Dendritic cell treated with granulocyte-macrophage colony-stimulating factor and Interleukin-4, amounts not matched to agents 40 ng/mL and 50 ng/mL, for 4 days (primary cell): ENCODE results near the gene RPL19.

Experiments
- H3K27ac Mint-ChIP-seq: one replicate; pipeline ENCODE4 v1.8.0; 2022; ENCODE audit warnings: mild to moderate bottlenecking, mixed read lengths
- H3K27me3 Mint-ChIP-seq: one replicate; pipeline ENCODE4 v1.8.0; 2022; ENCODE audit warnings: mild to moderate bottlenecking, mixed read lengths
- H3K36me3 Mint-ChIP-seq: one replicate; pipeline ENCODE4 v1.8.0; 2022; ENCODE audit warnings: low read depth, mixed read lengths
- H3K4me1 Mint-ChIP-seq: one replicate; pipeline ENCODE4 v1.8.0; 2022; ENCODE audit warnings: low read depth, mixed read lengths
- H3K4me3 Mint-ChIP-seq: one replicate; pipeline ENCODE4 v1.8.0; 2022; ENCODE audit warnings: mild to moderate bottlenecking, moderate library complexity, mixed read lengths
- H3K9me3 Mint-ChIP-seq: one replicate; pipeline ENCODE4 v1.8.0; 2022; ENCODE audit warnings: mixed read lengths
- intact Hi-C: fragments of 100-400 bp; cut with micrococcal nuclease; formaldehyde crosslinking; loops from one replicate; pipeline ENCODE4 v1.15.0; 2022

The RPL19 gene

GRCh38 chr17:39200070-39200879 is at the start of gene RPL19:
Gene RPL19, plus strand, starts transcription at chr17:39200283. Its CDS starts 62 bp downstream, at chr17:39200345.
- Mint-ChIP-seq H3K27me3 (peaks cover 2% of the 10 kb centered on the region), H3K4me3 (peak within 1 kb of the TSS; percentile 92), H3K4me1 (peaks cover 43% of the 10 kb centered on the region), H3K27ac (peak within 1 kb of the TSS; percentile 93), H3K9me3 (no peaks in the 10 kb centered on the region), H3K36me3 (peaks cover 54% of the 10 kb centered on the region)
- intact Hi-C loops: loop anchor here (5.0 kb wide), 1 partner anchor 33 kb away; the partner anchor contains the start of gene ARL5C

GRCh38 chr17:39150795-39151149 is 49.3 kb upstream of the RPL19 start:
- Mint-ChIP-seq H3K27me3 (peaks cover 50% of the 10 kb centered on the region), H3K9me3 (no peaks in the 10 kb centered on the region), H3K27ac (no peak overlapping the region), H3K4me3 (peak overlapping the region; percentile 35), H3K4me1 (peaks cover 34% of the 10 kb centered on the region), H3K36me3 (peaks cover 8% of the 10 kb centered on the region)
- intact Hi-C loops: no loop called here

- peak within 1 kb of the TSS; percentile 74 for H3K4me3 Mint-ChIP-seq
- H3K9me3 Mint-ChIP-seq: no peaks in the 10 kb centered on the region
- peaks cover 34% of the 10 kb centered on the region for H3K4me1 Mint-ChIP-seq
- peaks cover 50% of the 10 kb centered on the region for H3K27me3 Mint-ChIP-seq
- peaks cover 8% of the 10 kb centered on the region for H3K36me3 Mint-ChIP-seq
- intact Hi-C loops: no loop called here
- peak within 1 kb of the TSS; percentile 86 for H3K27ac Mint-ChIP-seq
These were observed 48.7 kb upstream of the RPL19 start, which contains the start of gene PLXDC1 for GRCh38 chr17:39151150-39151942. Gene PLXDC1, minus strand, starts transcription at chr17:39151637. Its CDS starts 200 bp downstream, at chr17:39151437.

DNA sequence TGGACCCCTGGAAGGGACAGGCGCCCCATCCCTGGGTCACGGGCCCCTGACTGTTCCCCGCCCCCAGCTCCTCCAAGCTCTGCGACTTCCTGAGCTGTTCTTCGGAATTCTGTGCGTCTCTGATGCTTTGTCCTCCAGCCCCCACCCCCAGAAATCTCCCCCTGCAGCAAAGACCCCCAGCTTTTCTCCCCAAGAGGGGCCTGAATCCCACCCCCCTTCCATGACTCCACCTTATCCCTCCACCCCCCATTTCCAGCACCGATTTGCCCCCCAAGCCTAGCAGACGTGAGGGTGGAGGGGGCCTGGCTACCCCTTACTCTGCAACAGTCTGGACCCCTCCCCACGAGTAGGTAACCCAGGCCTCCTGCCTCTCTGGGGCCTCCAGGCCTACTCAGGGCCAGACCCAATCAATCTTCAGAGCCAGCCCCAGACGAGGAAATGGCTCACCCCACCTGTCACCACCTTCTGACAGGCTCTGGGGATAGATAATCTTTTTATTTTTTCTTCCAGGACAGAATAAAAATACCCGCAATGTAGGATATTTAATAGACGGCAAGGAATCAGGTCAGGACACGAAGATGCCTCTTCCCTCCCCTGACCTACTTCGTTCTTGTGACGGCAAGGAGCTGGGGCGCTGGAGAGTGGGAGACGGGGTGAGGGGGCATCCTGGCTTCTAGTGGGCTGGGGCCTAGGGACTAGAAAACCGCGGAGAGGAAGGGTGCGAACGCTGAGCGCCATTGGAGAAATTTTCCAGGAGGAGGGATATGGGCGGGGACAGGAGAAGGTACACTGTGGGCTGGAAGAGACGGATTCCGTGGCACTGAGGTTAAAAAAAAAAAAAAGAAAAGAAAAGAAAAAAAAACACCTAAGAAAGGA is 47.9 kb upstream of the RPL19 start:
- Mint-ChIP-seq H3K4me3 (peak overlapping the region; percentile 99), H3K27me3 (peaks cover 46% of the 10 kb centered on the region), H3K4me1 (peaks cover 34% of the 10 kb centered on the region), H3K36me3 (peaks cover 8% of the 10 kb centered on the region), H3K27ac (peak overlapping the region; percentile 86), H3K9me3 (no peaks in the 10 kb centered on the region)
- intact Hi-C loops: loop anchor here (2.0 kb wide), 1 partner anchor 169 kb away; no protein-coding TSS in a partner anchor

- Mint-ChIP-seq H3K4me1 (peaks cover 33% of the 10 kb centered on the region), H3K36me3 (peaks cover 8% of the 10 kb centered on the region), H3K27me3 (peaks cover 37% of the 10 kb centered on the region), H3K4me3 (peak overlapping the region; percentile 99), H3K9me3 (no peaks in the 10 kb centered on the region), H3K27ac (peak overlapping the region; percentile 86)
- intact Hi-C loops: loop anchor here (1.0 to 2.0 kb wide), 2 partner anchors 84 to 171 kb away; no protein-coding TSS in a partner anchor
These were observed 46.5 kb upstream of the RPL19 start for GRCh38 chr17:39153599-39154051.

DNA sequence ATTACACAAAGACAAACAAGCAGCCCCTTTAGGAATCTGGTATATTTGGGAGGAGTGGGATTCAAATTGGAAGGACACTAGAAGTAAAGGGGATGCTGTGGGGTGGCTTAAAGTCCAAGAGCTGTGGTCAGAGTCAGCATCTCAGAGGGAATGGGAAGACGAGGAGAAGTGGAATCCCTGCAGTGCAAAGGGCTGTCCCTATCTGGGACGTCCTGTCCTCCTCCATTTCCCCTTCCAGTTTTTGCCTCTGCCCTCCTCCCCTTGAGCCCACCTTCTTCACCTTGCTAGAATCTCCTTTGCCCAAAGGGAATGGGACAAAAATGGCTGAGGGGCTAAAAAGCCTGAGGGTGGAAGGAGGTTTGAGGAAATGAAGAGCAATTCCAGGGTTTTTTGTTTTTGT is 44.4 kb upstream of the RPL19 start:
- Mint-ChIP-seq H3K4me3 (no peak overlapping the region), H3K4me1 (peaks cover 34% of the 10 kb centered on the region), H3K27ac (no peak overlapping the region), H3K27me3 (peaks cover 16% of the 10 kb centered on the region), H3K9me3 (no peaks in the 10 kb centered on the region), H3K36me3 (peaks cover 8% of the 10 kb centered on the region)
- intact Hi-C loops: no loop called here

GRCh38 chr17:39156491-39156890 is 43.6 kb upstream of the RPL19 start:
- Mint-ChIP-seq H3K4me1 (peaks cover 42% of the 10 kb centered on the region), H3K36me3 (peaks cover 8% of the 10 kb centered on the region), H3K27me3 (peaks cover 10% of the 10 kb centered on the region), H3K27ac (no peak overlapping the region), H3K4me3 (no peak overlapping the region), H3K9me3 (no peaks in the 10 kb centered on the region)
- intact Hi-C loops: no loop called here

DNA sequence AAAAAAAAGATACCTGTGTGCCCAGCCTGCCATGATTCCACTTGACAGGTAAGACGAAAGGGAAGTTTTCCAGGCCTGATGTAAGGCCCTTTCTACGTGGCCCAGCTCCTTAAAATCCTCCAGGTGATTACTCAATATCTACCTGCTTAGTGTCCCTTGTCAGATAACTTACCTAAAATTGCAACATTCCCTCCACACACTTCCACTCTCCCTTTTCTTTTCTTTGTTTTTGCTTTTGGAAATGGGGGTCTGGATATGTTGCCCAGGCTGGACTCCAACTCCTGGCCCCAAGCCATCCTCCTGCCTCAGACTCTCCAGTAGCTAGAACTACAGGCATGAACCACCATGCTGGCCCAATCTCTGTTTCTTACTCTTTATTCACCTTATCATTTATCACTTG is 41.5 kb upstream of the RPL19 start:
- intact Hi-C loops: no loop called here
- no peak overlapping the region for H3K27ac Mint-ChIP-seq
- peaks cover 8% of the 10 kb centered on the region for H3K36me3 Mint-ChIP-seq
- H3K9me3 Mint-ChIP-seq: no peaks in the 10 kb centered on the region
- no peak overlapping the region for H3K4me3 Mint-ChIP-seq
- H3K4me1 Mint-ChIP-seq: peaks cover 22% of the 10 kb centered on the region
- no peaks in the 10 kb centered on the region for H3K27me3 Mint-ChIP-seq

GRCh38 chr17:39161962-39162361 is 38.1 kb upstream of the RPL19 start:
- Mint-ChIP-seq H3K36me3 (peaks cover 6% of the 10 kb centered on the region), H3K9me3 (no peaks in the 10 kb centered on the region), H3K27me3 (peaks cover 17% of the 10 kb centered on the region), H3K4me1 (peaks cover 46% of the 10 kb centered on the region), H3K4me3 (no peak overlapping the region), H3K27ac (no peak overlapping the region)
- intact Hi-C loops: loop anchor here (5.0 kb wide), 1 partner anchor 80 kb away; no protein-coding TSS in a partner anchor

GRCh38 chr17:39164675-39165143 is 35.4 kb upstream of the RPL19 start:
- peaks cover 6% of the 10 kb centered on the region for H3K36me3 Mint-ChIP-seq
- no peaks in the 10 kb centered on the region for H3K9me3 Mint-ChIP-seq
- H3K27ac Mint-ChIP-seq: peak overlapping the region; percentile 45
- intact Hi-C loops: loop anchor here (5.0 kb wide), 2 partner anchors 38 to 78 kb away; partner anchors contain the start of gene RPL19
- H3K4me3 Mint-ChIP-seq: peak overlapping the region; percentile 80
- H3K27me3 Mint-ChIP-seq: peaks cover 24% of the 10 kb centered on the region
- H3K4me1 Mint-ChIP-seq: peaks cover 64% of the 10 kb centered on the region

GRCh38 chr17:39165178-39165840 is 34.8 kb upstream of the RPL19 start:
- H3K27ac Mint-ChIP-seq: peak overlapping the region; percentile 45
- peaks cover 27% of the 10 kb centered on the region for H3K27me3 Mint-ChIP-seq
- H3K9me3 Mint-ChIP-seq: no peaks in the 10 kb centered on the region
- H3K4me1 Mint-ChIP-seq: peaks cover 68% of the 10 kb centered on the region
- peaks cover 6% of the 10 kb centered on the region for H3K36me3 Mint-ChIP-seq
- intact Hi-C loops: loop anchor here (5.0 kb wide), 1 partner anchor 37 kb away; the partner anchor contains the start of gene RPL19
- H3K4me3 Mint-ChIP-seq: peak overlapping the region; percentile 80

DNA sequence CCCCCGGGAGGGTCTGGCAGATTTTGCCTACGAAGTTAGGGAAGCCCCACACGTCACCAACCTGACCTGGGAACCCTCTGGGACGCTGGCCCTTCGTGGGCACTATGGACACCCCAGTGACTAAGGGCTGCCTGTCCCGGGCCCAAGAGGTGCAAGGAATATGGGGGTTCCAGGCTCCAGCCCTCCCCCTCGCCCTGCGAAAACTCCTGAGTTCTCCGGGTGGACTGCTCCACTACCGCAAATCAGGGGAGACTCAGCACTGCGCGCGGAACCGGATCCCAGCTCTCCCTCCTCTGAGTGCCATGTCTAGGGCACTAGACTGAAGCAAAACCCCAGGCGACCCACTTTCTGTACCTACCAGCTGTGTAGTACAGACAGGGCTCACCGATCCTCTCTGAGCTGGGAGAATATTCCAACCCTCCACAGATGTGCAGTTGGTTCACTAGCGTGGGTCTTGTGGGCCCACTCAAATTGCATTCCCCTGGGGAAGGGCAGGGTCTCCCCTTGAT is 34.2 kb upstream of the RPL19 start, which contains the start of gene ARL5C:
Gene ARL5C, minus strand, starts transcription at position 321 of the 509 bp plus-strand sequence. CDS start 401 bp downstream, outside the sequence.
- Mint-ChIP-seq H3K27me3 (peaks cover 27% of the 10 kb centered on the region), H3K4me1 (peaks cover 67% of the 10 kb centered on the region), H3K36me3 (peaks cover 6% of the 10 kb centered on the region), H3K27ac (peak within 1 kb of the TSS; percentile 45), H3K9me3 (no peaks in the 10 kb centered on the region), H3K4me3 (peak within 1 kb of the TSS; percentile 80)
- intact Hi-C loops: loop anchor here (5.0 kb wide), 1 partner anchor 36 kb away; the partner anchor contains the start of gene RPL19
